ENCODE data around the gene KRTAP5-10. TPM values are rescaled to one million over a fixed set of nuclear protein-coding genes. Genes with fewer than 3 reads are reported as not detected.
"Not testable (repeated sequence)": the region's sequence is repeated elsewhere in the genome, so short reads cannot be mapped to it uniquely, and the experiment has no call there.

Gene KRTAP5-10
- total RNA-seq, 1 donor from 2014 or later, result not detected

DNA sequence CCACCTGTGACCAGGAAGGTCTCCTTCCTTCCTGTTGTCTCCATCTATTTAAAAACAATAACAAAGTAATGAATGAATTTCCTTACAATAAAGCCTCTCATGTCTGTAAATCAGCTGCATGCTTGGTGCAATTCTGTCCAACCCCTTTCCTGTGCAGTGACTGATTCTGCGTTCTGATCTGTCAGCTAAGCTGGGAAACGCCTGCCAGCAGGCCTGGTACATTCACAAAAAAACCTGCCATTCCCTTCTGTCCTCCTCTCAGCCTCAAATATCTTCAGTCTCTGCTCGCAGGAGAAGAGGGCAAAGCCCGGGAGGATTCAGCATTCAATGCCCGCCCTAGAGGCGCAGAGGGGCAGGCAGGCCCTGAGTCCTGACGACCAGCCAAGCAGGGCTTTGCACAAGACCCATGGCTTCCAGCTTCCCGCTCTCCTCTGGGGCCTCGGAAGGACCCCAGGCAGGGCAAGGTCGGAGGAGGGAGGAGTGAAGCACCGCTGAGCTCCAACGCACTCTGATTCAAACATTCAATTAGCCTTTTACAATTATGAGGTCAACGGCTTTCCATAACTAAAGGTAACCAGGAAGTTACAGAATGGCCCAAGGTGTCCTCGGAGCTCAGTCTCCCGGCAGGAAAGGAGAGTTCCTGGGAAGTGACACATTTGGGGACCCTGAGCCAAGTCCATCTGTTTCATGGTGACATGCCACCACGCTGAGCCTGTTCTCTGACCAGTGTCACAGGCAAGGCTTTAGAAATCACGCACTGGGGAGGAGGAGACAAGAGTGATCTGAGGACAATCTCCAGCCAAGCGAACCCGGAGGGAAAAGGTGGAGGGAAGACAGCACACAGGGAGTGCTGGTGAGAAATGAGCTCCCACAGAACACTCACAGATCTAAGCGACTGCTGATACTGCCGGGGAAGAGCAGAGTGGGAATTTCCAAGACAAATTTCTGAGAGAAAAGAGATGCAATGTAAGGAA lies 1.6 kb downstream of the KRTAP5-10 start:
- intact Hi-C loops (cut with DNase I); DNase-seq (ENCODE audit: low spot score): not testable (repeated sequence)

- intact Hi-C loops (cut with DNase I); DNase-seq (ENCODE audit: low spot score): not testable (repeated sequence)
Measured at GRCh38 chr11:71567633-71568032, 2.3 kb downstream of the KRTAP5-10 start.

GRCh38 chr11:71568704-71569349 lies 3.5 kb downstream of the KRTAP5-10 start:
- intact Hi-C loops (cut with DNase I), result no loop called here
- DNase-seq (ENCODE audit: low spot score), result no peak

DNA sequence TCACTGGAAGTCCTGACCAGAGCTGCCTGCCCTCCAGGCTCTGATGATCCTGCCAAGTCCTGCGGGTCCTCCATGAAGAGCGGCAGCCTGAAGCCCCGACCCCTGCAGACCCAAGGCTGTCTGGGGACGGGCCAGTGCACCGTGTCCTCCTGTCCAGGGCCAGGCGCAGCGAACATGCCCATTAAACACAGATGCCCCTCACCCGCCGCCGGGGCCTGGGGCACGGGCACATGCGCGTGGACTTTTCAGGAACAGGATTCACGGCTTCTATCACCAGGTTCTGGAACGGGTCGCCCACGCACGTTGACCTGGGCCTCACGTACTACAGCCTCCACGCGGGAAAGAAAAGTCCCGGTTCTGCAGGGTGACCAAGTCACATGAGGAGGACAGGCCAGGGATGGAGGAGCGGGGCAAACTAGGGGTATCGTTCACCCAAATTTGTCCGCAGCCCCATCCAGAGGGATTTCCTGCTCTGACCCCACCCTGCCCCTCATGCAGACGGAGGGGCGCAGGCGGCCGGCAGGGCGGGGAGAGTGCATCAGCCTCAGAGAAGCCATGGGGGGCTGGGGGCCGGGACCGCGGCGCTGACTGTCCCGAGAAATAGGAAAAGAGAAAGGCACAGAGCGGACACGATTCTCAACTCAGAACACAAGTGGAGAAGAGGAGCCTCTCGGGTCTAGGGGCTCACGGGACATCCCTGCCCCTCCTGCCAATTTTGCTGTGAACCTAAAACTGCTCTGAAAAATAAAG lies 5.9 kb downstream of the KRTAP5-10 start:
- intact Hi-C loops (cut with DNase I); DNase-seq (ENCODE audit: low spot score): not testable (repeated sequence)

DNA sequence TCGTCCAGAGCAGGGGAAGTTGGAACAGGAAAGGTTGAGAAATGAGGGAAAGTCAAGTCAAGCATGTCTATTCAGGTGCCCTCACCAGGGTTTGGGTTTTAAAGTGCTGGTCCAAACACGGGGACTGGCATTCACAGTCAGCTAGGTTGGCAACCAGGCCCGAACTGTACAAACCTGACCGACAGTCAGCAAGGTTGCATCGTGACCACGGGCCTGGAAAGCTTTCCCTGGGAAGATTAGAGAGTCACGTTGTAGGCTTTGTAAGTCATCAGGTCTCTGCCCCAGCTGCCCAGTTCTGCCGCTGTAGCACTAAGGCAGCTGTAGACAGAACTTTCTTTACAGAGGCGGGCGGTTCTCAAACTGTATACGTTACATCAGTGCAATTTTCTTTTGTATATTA lies 7.4 kb downstream of the KRTAP5-10 start:
- intact Hi-C loops (cut with DNase I), result no loop called here
- DNase-seq (ENCODE audit: low spot score), result no peak

GRCh38 chr11:71574418-71574817 lies 9.1 kb downstream of the KRTAP5-10 start:
- DNase-seq (ENCODE audit: low spot score), result no peak
- intact Hi-C loops (cut with DNase I), result no loop called here

DNA sequence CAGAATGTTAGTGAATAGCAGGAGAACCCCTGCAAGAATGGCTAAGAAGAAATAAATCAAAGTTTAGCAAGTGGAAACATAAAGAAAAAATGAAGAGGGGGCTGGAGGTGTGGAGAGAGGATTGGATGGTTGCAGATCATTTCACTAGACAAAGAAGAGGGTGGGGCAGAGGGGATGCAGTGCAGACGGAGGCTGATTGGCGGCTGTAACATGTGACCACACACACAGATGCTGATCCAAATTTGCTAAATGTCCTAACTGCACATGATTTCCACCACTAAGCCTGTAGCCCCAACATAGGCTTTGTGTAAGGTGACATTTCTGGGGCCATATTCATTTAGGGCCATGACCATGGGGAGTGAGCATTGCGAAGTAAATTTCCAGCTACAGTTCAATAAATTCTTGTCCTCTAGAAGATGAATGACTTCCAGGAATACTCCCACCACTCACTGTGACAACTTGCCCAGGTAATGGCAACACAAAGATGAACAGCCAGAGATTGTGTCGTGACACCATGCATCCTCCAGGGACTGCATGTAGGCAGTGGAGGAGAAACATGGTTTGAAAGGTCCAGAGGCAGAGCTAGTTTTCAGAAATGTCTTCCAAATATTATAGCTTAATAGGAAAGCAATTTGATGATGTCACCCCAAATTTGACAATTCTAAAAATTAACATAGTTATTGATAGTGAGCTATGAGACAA lies 10.5 kb downstream of the KRTAP5-10 start:
- no peak for DNase-seq (ENCODE audit: low spot score)
- intact Hi-C loops (cut with DNase I), result no loop called here

GRCh38 chr11:71576688-71577465 lies 11.5 kb downstream of the KRTAP5-10 start:
- DNase-seq (ENCODE audit: low spot score); intact Hi-C loops (cut with DNase I): not testable (repeated sequence)

- DNase-seq (ENCODE audit: low spot score), result no peak
- intact Hi-C loops (cut with DNase I), result no loop called here
Measured at GRCh38 chr11:71577469-71578004, 12.2 kb downstream of the KRTAP5-10 start.

- DNase-seq (ENCODE audit: low spot score); intact Hi-C loops (cut with DNase I): not testable (repeated sequence)
Measured at GRCh38 chr11:71579513-71579912, 14.2 kb downstream of the KRTAP5-10 start.

GRCh38 chr11:71580057-71581003 lies 15.0 kb downstream of the KRTAP5-10 start:
- no peak for DNase-seq (ENCODE audit: low spot score)
- intact Hi-C loops (cut with DNase I), result no loop called here

DNA sequence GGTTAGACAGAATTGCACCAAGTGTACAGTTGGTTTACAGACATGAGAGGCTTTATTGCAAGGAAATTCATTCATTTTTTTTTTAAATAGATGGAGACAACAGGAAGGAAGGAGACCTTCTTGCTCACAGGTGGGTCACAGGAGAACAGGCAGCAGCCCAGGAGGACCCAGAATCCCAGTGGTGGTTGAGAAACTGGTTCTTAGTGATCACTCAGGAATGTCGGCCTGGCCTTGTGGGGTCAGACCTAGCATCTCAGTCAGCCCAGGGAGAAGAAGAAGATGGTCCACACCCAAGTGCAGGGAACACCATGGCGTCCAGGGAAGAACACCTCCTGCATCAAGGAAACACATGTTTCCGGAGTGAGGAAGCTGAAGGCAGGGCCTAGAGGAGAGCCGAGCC lies 16.5 kb downstream of the KRTAP5-10 start:
- no peak for DNase-seq (ENCODE audit: low spot score)
- intact Hi-C loops (cut with DNase I), result no loop called here

DNA sequence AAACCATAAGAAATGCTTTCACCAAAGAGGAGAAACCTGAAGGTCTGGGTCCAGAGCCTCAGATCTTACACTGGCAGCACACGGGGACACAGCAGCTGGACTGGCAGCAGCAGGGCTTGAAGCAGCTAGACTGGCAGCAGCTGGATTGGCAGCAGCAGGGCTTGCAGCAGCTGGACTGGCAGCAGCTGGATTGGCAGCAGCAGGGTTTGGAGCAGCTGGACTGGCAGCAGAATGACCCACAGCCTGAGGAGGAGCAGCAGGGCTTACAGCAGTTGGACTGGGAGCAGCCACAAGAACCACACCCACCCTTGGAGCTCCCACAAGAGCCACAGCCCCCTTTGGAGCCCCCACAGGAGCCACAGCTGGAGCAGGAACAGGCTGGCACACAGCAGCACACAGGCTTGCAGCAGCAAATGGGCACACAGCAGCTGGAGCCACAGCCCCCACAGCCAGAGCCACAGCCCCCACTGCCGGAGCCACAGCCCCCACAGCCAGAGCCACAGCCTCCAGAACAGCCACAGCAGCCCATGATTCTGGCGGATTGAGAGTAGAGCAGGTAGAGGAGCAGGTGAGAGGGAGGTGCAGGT lies 17.0 kb downstream of the KRTAP5-10 start, which contains the start of gene KRTAP5-11:
TSS of gene KRTAP5-11 (minus strand) at position 567 of the 587 bp plus-strand sequence. CDS start at position 529, 38 bp downstream.
- intact Hi-C loops (cut with DNase I), result no loop called here
- no peak for DNase-seq (ENCODE audit: low spot score)

DNA sequence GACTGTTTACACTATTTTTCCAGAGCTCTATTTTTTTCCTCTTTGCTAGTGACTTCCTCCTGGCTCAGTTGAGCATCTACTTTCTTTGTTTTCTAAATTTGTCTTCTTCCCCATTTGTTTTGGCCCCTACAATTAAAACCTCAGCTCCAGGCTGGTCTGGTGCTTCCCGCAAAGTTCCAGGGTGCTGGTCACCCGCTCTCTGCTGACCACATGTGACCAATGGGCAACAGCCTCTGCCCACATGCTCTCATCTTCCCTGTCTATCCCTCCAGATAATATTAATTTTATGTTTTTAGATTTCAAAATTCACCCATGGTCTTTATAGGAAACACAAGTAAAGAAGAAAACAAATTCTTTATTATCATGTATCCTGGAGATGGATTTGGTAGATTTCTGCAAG lies 17.6 kb downstream of the KRTAP5-10 start:
- intact Hi-C loops (cut with DNase I), result not testable (repeated sequence)

DNA sequence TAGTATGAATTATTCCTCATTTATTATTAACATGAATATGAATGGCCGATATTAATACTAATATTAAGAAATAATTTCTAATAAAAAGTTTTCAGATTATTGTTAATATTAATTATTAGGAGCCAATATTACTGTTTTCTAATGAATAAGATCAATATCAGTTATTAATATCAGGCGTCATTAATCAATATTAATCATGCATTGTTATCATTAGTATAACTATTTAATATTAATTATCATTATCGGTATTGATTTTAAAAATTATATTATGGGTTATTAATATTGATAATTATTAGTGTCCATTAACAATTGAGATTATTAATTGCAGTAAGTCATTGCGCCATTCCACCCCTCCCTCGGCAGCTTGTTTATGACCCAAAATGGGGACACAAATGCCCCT lies 20.3 kb downstream of the KRTAP5-10 start:
- DNase-seq (ENCODE audit: low spot score); intact Hi-C loops (cut with DNase I): not testable (repeated sequence)

More for the DNA sequence above, 17.6 kb downstream of the KRTAP5-10 start:
- not testable (repeated sequence) for DNase-seq (ENCODE audit: low spot score)

- intact Hi-C loops (cut with DNase I), result not testable (repeated sequence)
Measured at GRCh38 chr11:71588314-71588713, 23.0 kb downstream of the KRTAP5-10 start.

More at GRCh38 chr11:71588314-71588713, 23.0 kb downstream of the KRTAP5-10 start:
- not testable (repeated sequence) for DNase-seq (ENCODE audit: low spot score)
